Suprapubic skin (tissue), 4 donors: ENCODE data around the gene TYW3.

Experiments
- EP300 ChIP-seq: sonication (generic); formaldehyde crosslinking; IDR thresholded peaks from one replicate; pipeline ENCODE4 v1.6.1; 2017; ENCODE audit warnings: antibody characterized with exemption
- POLR2AphosphoS5 ChIP-seq, 3 donors: sonication (generic); formaldehyde crosslinking; IDR thresholded peaks; one replicate each; pipeline ENCODE4 v1.6.1; 2017; ENCODE audit warnings: antibody characterized with exemption in 3 of 3
- TF ChIP-seq, protein P1 (sequence below), 2 donors: fragments of 200-600 bp in 1 of 2; fragments of 450-650 bp in 1 of 2; sonication (generic) in 1 of 2; IDR thresholded peaks; one replicate each; pipeline ENCODE4 v1.5.1; 2016 to 2019; ENCODE audit warnings: antibody characterized with exemption in 2 of 2, mild to moderate bottlenecking in 1 of 2, moderate library complexity in 1 of 2

DNA sequence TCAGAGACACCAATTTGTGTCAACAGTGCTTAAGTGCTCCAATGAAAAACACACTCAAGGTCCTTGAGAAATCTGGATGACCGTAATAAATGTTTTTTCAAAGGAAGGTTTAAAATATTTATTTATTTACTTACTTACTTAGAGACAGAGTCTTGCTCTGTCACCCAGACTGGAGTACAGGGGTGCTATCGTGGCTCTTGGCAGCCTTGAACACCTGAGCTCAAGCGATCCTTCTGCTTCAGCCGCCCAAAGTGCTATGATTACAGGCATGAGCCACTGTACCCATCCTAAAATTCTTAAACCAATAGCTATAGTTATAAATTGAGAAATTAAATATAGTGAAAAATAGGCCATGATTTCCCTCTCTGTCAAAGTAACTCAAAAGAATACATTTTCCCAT is 42.0 kb upstream of the TYW3 start:
- TF ChIP-seq, protein P1, sequence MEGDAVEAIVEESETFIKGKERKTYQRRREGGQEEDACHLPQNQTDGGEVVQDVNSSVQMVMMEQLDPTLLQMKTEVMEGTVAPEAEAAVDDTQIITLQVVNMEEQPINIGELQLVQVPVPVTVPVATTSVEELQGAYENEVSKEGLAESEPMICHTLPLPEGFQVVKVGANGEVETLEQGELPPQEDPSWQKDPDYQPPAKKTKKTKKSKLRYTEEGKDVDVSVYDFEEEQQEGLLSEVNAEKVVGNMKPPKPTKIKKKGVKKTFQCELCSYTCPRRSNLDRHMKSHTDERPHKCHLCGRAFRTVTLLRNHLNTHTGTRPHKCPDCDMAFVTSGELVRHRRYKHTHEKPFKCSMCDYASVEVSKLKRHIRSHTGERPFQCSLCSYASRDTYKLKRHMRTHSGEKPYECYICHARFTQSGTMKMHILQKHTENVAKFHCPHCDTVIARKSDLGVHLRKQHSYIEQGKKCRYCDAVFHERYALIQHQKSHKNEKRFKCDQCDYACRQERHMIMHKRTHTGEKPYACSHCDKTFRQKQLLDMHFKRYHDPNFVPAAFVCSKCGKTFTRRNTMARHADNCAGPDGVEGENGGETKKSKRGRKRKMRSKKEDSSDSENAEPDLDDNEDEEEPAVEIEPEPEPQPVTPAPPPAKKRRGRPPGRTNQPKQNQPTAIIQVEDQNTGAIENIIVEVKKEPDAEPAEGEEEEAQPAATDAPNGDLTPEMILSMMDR (IDR thresholded peaks at IDR 0.05): no peak
- TF ChIP-seq EP300: no peak
- no peak for TF ChIP-seq POLR2AphosphoS5 (IDR thresholded peaks at IDR 0.05)
